HCT116 (cell line): ENCODE data around the gene ABCA8. TPM values are rescaled to one million over a fixed set of nuclear protein-coding genes. Genes with fewer than 3 reads are reported as not detected.

Source experiments
- ATAC-seq: fragments of 200-7000 bp; cut with Tn5 transposase; 2 replicates; pipeline ENCODE4 v1.9.1; 2020; ENCODE audit warnings: mild to moderate bottlenecking, moderate library complexity
- BruUV-seq: library from RNA; stranded (reverse); fragments of 400-500 nt; replicated peaks from 2 replicates; lab custom pipeline; 2021; lab: Mats Ljungman, UMichigan
- CTCF ChIA-PET: fragments of 300-600 bp; sonication (Branson Sonifier 250); formaldehyde crosslinking; loops from one replicate; lab custom pipeline; 2021; ENCODE audit warnings: antibody characterized with exemption; lab: Charles Lee
- POLR2A ChIA-PET: fragments of 300-600, 350-600 bp; sonication (Branson Sonifier 250); formaldehyde crosslinking; loops from one replicate; lab custom pipeline; 2021; ENCODE audit warnings: antibody characterized with exemption; lab: Charles Lee
- RAD21 ChIA-PET, 2 experiments: fragments of 300-600 bp; sonication (Branson Sonifier 250); formaldehyde crosslinking; loops; one replicate each; lab custom pipeline; 2023; ENCODE audit warnings: low total read pairs in 2 of 2; ENCODE audit not compliant: uncharacterized antibody in 2 of 2, unreplicated experiment in 2 of 2, low non-redundant PET in 1 of 2; lab: Charles Lee
- DNase-seq: peaks from one replicate; pipeline ENCODE4 v3.0.0-alpha.2; 2010; ENCODE audit warnings: low read depth, low spot score
- H2AFZ ChIP-seq: fragments of 200-600 bp; shearing (Covaris generic), sonication (generic); 2 replicates; pipeline ENCODE4 v1.6.1; 2017; ENCODE audit warnings: low read depth, mixed run types, mixed read lengths, antibody characterized with exemption, low read length; ENCODE audit not compliant: poor library complexity, severe bottlenecking
- H3K27ac ChIP-seq: 2 replicates; pipeline ENCODE4 v1.5.1; 2012; ENCODE audit warnings: low read depth, low read length
- H3K27me3 ChIP-seq: fragments of 200-600 bp; sonication (generic); 2 replicates; pipeline ENCODE4 v1.6.1; 2016; ENCODE audit warnings: mixed run types, low read length, mixed read lengths; ENCODE audit not compliant: insufficient read depth
- H3K36me3 ChIP-seq, 2 experiments: fragments of 200-500 bp in 1 of 2; fragments of 200-600 bp in 1 of 2; sonication (Bioruptor generic) in 1 of 2; sonication (generic) in 1 of 2; 2 replicates each; pipeline versions ENCODE4 v1.5.1 to v1.6.1; 2014 to 2016; ENCODE audit warnings: low read length in 2 of 2, inconsistent platforms in 1 of 2, mixed read lengths in 1 of 2, mixed run types in 1 of 2; ENCODE audit not compliant: insufficient read depth in 2 of 2, control insufficient read depth in 1 of 2
- H3K4me1 ChIP-seq, 2 experiments: fragments of 200-600 bp in 1 of 2; sonication (generic) in 1 of 2; 2 replicates each; pipeline versions ENCODE4 v1.5.1 to v1.6.1; 2012 to 2017; ENCODE audit warnings: low read length in 2 of 2, inconsistent platforms in 1 of 2, mild to moderate bottlenecking in 1 of 2, mixed read lengths in 1 of 2, mixed run types in 1 of 2, moderate library complexity in 1 of 2; ENCODE audit not compliant: insufficient read depth in 2 of 2, control insufficient read depth in 1 of 2
- H3K4me2 ChIP-seq: fragments of 200-600 bp; sonication (generic); 2 replicates; pipeline ENCODE4 v1.6.1; 2017; ENCODE audit warnings: mixed run types, low read length, mixed read lengths
- H3K4me3 ChIP-seq, 2 experiments: fragments of 200-600 bp in 1 of 2; sonication (generic) in 1 of 2; replicated peaks in 1 of 2; 2 replicates each; pipeline ENCODE4 v1.5.1; 2011 to 2016; ENCODE audit warnings: low read length in 2 of 2, control low read depth in 1 of 2, low read depth in 1 of 2, mild to moderate bottlenecking in 1 of 2, mixed read lengths in 1 of 2, mixed run types in 1 of 2
- H3K79me2 ChIP-seq: fragments of 200-600 bp; sonication (generic); 2 replicates; pipeline ENCODE4 v1.6.1; 2017; ENCODE audit warnings: mild to moderate bottlenecking, mixed run types, low read length, moderate library complexity, mixed read lengths; ENCODE audit not compliant: insufficient read depth
- H3K9ac ChIP-seq: fragments of 200-600 bp; sonication (generic); 2 replicates; pipeline ENCODE4 v1.6.1; 2016; ENCODE audit warnings: low read length, mixed read lengths
- H3K9me2 ChIP-seq: fragments of 200-600 bp; sonication (generic), shearing (Covaris generic); 2 replicates; pipeline ENCODE4 v1.6.1; 2017; ENCODE audit warnings: mixed run types, mild to moderate bottlenecking, moderate library complexity; ENCODE audit not compliant: insufficient read depth
- H3K9me3 ChIP-seq, 2 experiments: fragments of 200-500 bp in 1 of 2; fragments of 200-600 bp in 1 of 2; sonication (Bioruptor generic) in 1 of 2; sonication (generic) in 1 of 2; 2 replicates each; pipeline ENCODE4 v1.6.1; 2014 to 2017; ENCODE audit warnings: low read length in 2 of 2, mixed read lengths in 2 of 2, inconsistent platforms in 1 of 2, low read depth in 1 of 2, mild to moderate bottlenecking in 1 of 2, mixed run types in 1 of 2, moderate library complexity in 1 of 2; ENCODE audit not compliant: control insufficient read depth in 1 of 2, insufficient read depth in 1 of 2
- H4K20me1 ChIP-seq: fragments of 200-600 bp; sonication (generic), shearing (Covaris generic); 2 replicates; pipeline ENCODE4 v1.6.1; 2017; ENCODE audit warnings: mixed run types, mild to moderate bottlenecking, moderate library complexity; ENCODE audit not compliant: insufficient read depth
- EGR1 ChIP-seq: IDR thresholded peaks from 2 replicates; pipeline ENCODE4 v1.6.1; 2012; ENCODE audit warnings: low read depth
- ELF1 ChIP-seq: IDR thresholded peaks from 2 replicates; pipeline ENCODE4 v1.6.1; 2012; ENCODE audit warnings: low read depth, borderline replicate concordance
- EZH2 ChIP-seq: fragments of 200-600 bp; sonication (generic); IDR thresholded peaks from 2 replicates; pipeline ENCODE4 v1.6.1; 2017; ENCODE audit warnings: antibody characterized with exemption, mixed run types
- FOSL1 ChIP-seq: IDR thresholded peaks from 2 replicates; pipeline ENCODE4 v1.6.1; 2012; ENCODE audit warnings: low read depth
- POLR2A ChIP-seq: IDR thresholded peaks from 2 replicates; pipeline ENCODE4 v1.7.0; 2011; ENCODE audit warnings: borderline replicate concordance; ENCODE audit not compliant: insufficient read depth, insufficient read length; ENCODE audit errors: extremely low read depth
- POLR2AphosphoS5 ChIP-seq: IDR thresholded peaks from 2 replicates; pipeline ENCODE4 v1.6.1; 2011; ENCODE audit warnings: mild to moderate bottlenecking, low read depth, low read length, moderate library complexity
- SIN3A ChIP-seq: IDR thresholded peaks from 2 replicates; pipeline ENCODE4 v1.6.1; 2012; ENCODE audit warnings: low read depth
- SRF ChIP-seq: IDR thresholded peaks from 2 replicates; pipeline ENCODE4 v1.6.1; 2012; ENCODE audit warnings: low read depth
- TCF7L2 ChIP-seq: IDR thresholded peaks from 2 replicates; pipeline ENCODE4 v1.7.0; 2011; ENCODE audit warnings: borderline replicate concordance, inconsistent platforms; ENCODE audit not compliant: insufficient read depth, insufficient read length; ENCODE audit errors: extremely low read depth
- YY1 ChIP-seq: IDR thresholded peaks from 2 replicates; pipeline ENCODE4 v1.6.1; 2011; ENCODE audit warnings: low read length, low read depth, moderate library complexity, mild to moderate bottlenecking; ENCODE audit not compliant: insufficient replicate concordance; ENCODE audit errors: extremely low read depth
- ZFX ChIP-seq: fragments of 450-650 bp; IDR thresholded peaks from 2 replicates; pipeline ENCODE4 v1.6.1; 2017
- ZNF274 ChIP-seq: fragments of 200-500 bp; sonication (Bioruptor generic); IDR thresholded peaks from 2 replicates; pipeline ENCODE4 v1.6.1; 2014; ENCODE audit warnings: mild to moderate bottlenecking, low read depth, low read length, inconsistent platforms
- intact Hi-C: fragments of 100-400 bp; cut with micrococcal nuclease; formaldehyde crosslinking; loops from 2 replicates; pipeline ENCODE4 v1.10.0; 2022
- total RNA-seq: library from RNA; stranded (reverse); gene quantifications from one replicate; pipeline ENCODE4 v1.2.1, GENCODE V29; 2021; ENCODE audit not compliant: unreplicated experiment
- TF ChIP-seq, protein P1 (sequence below): IDR thresholded peaks from 2 replicates; pipeline ENCODE4 v1.6.1; 2012

The ABCA8 gene
- total RNA-seq, 1 experiment from 2014 or later = 0.44 TPM

DNA sequence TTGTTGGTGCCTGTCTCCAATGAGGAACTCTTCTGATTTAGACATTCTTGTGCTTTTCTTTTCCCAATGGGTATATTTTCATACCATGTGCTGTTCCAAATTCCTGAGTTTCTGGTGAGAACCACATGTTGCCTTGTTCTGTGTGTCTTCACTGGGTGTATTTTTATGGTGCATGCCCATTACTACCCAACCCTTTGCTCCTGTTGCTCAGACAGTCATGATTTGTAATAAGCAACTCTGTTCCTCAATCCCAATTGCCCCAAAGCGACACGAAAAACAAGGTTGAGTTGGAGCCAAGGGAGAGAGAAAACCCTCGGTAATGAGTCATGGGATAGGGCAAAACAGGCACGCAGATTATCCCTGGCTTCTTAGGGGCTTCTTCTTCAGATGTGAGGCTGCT, 101.8 kb downstream of the ABCA8 start:
- no peaks in the 10 kb centered on the region for H3K27me3 ChIP-seq
- intact Hi-C loops = no loop called here
- 0 out of 4 replicates have a peak, but pooled peaks cover 0 to 1% of the 10 kb centered on the region in 2 experiments for H3K9me3 ChIP-seq
- ChIA-PET RAD21 (no interaction called here), POLR2A (no interaction called here), CTCF (no interaction called here)
- DNase-seq (no peak), ATAC-seq (no peak)
- H3K27ac ChIP-seq = no peak overlapping the region
- no peak for TF ChIP-seq POLR2AphosphoS5
- TF ChIP-seq ELF1 = no peak
- TF ChIP-seq, protein P1, sequence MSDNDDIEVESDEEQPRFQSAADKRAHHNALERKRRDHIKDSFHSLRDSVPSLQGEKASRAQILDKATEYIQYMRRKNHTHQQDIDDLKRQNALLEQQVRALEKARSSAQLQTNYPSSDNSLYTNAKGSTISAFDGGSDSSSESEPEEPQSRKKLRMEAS = no peak
- no peak for TF ChIP-seq ZNF274
- TF ChIP-seq ZFX = no peak
- TF ChIP-seq EGR1 = no peak
- TF ChIP-seq YY1 = no peak
- no peak for TF ChIP-seq SRF
- TF ChIP-seq FOSL1 = no peak
- no peak for TF ChIP-seq POLR2A
- TF ChIP-seq SIN3A = no peak
- TF ChIP-seq EZH2 = no peak
- TF ChIP-seq TCF7L2 = no peak
- H3K4me2 ChIP-seq = no peak overlapping the region
- H4K20me1 ChIP-seq = no peaks in the 10 kb centered on the region
- H2AFZ ChIP-seq = no peak overlapping the region
- no peak overlapping the region for H3K4me3 ChIP-seq
- H3K9ac ChIP-seq = no peak overlapping the region
- 0 out of 4 replicates have a peak, but pooled peaks cover 0 to 5% of the 10 kb centered on the region in 2 experiments for H3K4me1 ChIP-seq
- H3K79me2 ChIP-seq = no peaks in the 10 kb centered on the region
- no TSS peak for BruUV-seq
- H3K9me2 ChIP-seq = no peaks in the 10 kb centered on the region
- H3K36me3 ChIP-seq = 0 out of 4 replicates have a peak, but pooled peaks cover 0 to under 1% of the 10 kb centered on the region in 2 experiments
